ENCODE results near the gene CEBPZ.
"Not testable (repeated sequence)": the region's sequence is repeated elsewhere in the genome, so short reads cannot be mapped to it uniquely, and the experiment has no call there.

The CEBPZ gene

DNA sequence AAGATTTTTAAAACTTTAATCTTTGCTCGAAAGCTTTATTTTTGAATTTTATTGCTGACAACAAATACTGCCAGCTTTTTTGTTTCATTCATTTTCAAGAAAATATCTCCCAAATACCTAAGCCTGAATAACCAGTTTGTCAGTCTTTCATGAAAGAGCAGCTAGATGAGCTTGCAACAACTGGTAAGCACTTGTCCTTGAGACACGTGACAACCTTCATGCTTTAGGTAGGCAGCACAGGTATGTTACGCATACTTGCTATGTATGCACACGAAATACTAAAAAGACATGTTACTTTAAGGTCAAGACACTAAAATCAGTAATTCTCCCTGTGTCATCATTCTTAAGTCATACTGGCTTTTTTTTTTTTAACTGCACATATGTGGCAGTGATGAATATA is 12.3 kb downstream of the CEBPZ start:
- no peaks in the 10 kb centered on the region for H3K9me3 ChIP-seq (ENCODE audit: insufficient read depth, low read length, severe bottlenecking)
- H3K27me3 ChIP-seq (ENCODE audit: insufficient read depth, low read length, poor library complexity), result no peaks in the 10 kb centered on the region
- no peak overlapping the region for H2AFZ ChIP-seq (ENCODE audit: low read depth, low read length)
- peaks cover 85% of the 10 kb centered on the region for H3K36me3 ChIP-seq (ENCODE audit: insufficient read depth, low read length)
- no peak overlapping the region for H3K9ac ChIP-seq (ENCODE audit: low read depth, low read length)
- DNase-seq (no peak), ATAC-seq (ENCODE audit: insufficient read depth, low read depth) (no peak)
- H3K4me3 ChIP-seq (ENCODE audit: low read depth in 1 of 2, low read length in 2 of 2), result no peak overlapping the region
- no peak overlapping the region for H3K27ac ChIP-seq (ENCODE audit: low read length)
- H3K4me2 ChIP-seq (ENCODE audit: insufficient read depth, low read length), result no peak overlapping the region
- no peak for TF ChIP-seq EZH2 (IDR thresholded peaks at IDR 0.05; ENCODE audit: borderline replicate concordance, low read depth, low read length, severe bottlenecking)
- TF ChIP-seq, protein P1, sequence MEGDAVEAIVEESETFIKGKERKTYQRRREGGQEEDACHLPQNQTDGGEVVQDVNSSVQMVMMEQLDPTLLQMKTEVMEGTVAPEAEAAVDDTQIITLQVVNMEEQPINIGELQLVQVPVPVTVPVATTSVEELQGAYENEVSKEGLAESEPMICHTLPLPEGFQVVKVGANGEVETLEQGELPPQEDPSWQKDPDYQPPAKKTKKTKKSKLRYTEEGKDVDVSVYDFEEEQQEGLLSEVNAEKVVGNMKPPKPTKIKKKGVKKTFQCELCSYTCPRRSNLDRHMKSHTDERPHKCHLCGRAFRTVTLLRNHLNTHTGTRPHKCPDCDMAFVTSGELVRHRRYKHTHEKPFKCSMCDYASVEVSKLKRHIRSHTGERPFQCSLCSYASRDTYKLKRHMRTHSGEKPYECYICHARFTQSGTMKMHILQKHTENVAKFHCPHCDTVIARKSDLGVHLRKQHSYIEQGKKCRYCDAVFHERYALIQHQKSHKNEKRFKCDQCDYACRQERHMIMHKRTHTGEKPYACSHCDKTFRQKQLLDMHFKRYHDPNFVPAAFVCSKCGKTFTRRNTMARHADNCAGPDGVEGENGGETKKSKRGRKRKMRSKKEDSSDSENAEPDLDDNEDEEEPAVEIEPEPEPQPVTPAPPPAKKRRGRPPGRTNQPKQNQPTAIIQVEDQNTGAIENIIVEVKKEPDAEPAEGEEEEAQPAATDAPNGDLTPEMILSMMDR (IDR thresholded peaks at IDR 0.05; ENCODE audit: borderline replicate concordance, extremely low read depth, low read length, poor library complexity, severe bottlenecking), result no peak
- peaks cover 16% of the 10 kb centered on the region for H3K79me2 ChIP-seq (ENCODE audit: insufficient read depth, low read length)
- H3K4me1 ChIP-seq (ENCODE audit: insufficient read depth, low read length), result no peaks in the 10 kb centered on the region
- peaks cover 11% of the 10 kb centered on the region; the same call in 1 of the 2 replicates for H4K20me1 ChIP-seq (ENCODE audit: insufficient read depth, low read length)

DNA sequence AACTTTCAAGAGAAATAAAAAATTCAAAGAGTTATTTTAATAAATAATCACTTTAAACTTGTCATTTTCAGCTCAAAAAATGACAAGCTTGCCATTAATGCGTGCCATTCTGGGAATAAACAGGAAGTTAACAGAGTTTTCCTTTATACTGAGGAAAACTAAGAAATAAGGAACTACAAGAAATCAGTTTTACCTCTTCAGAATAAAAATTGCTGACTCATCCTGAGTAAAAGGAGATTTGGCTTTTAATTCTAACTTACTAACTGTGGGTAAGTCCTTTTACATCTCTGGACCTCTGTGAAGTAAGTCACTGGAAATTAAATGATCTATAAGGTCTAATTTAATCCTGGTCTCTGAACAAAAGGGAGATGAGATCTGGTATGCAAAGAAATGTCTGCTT is 16.1 kb downstream of the CEBPZ start:
- Histone ChIP-seq H3K79me2 (ENCODE audit: insufficient read depth, low read length) (peaks cover 2% of the 10 kb centered on the region; the same call in 1 of the 2 replicates), H3K4me3 (ENCODE audit: low read depth in 1 of 2, low read length in 2 of 2) (no peak overlapping the region), H3K4me2 (ENCODE audit: insufficient read depth, low read length) (no peak overlapping the region), H3K36me3 (ENCODE audit: insufficient read depth, low read length) (peaks cover 86% of the 10 kb centered on the region), H3K27ac (ENCODE audit: low read length) (no peak overlapping the region), H2AFZ (ENCODE audit: low read depth, low read length) (no peak overlapping the region), H3K4me1 (ENCODE audit: insufficient read depth, low read length) (no peaks in the 10 kb centered on the region), H3K9ac (ENCODE audit: low read depth, low read length) (no peak overlapping the region), H3K9me3 (ENCODE audit: insufficient read depth, low read length, severe bottlenecking) (no peaks in the 10 kb centered on the region), H3K27me3 (ENCODE audit: insufficient read depth, low read length, poor library complexity) (no peaks in the 10 kb centered on the region), H4K20me1 (ENCODE audit: insufficient read depth, low read length) (no peaks in the 10 kb centered on the region; the same call in 1 of the 2 replicates)
- ATAC-seq (ENCODE audit: insufficient read depth, low read depth) (no peak), DNase-seq (no peak)
- TF ChIP-seq, protein P1 (IDR thresholded peaks at IDR 0.05; ENCODE audit: borderline replicate concordance, extremely low read depth, low read length, poor library complexity, severe bottlenecking), result no peak
- TF ChIP-seq EZH2 (IDR thresholded peaks at IDR 0.05; ENCODE audit: borderline replicate concordance, low read depth, low read length, severe bottlenecking), result no peak

DNA sequence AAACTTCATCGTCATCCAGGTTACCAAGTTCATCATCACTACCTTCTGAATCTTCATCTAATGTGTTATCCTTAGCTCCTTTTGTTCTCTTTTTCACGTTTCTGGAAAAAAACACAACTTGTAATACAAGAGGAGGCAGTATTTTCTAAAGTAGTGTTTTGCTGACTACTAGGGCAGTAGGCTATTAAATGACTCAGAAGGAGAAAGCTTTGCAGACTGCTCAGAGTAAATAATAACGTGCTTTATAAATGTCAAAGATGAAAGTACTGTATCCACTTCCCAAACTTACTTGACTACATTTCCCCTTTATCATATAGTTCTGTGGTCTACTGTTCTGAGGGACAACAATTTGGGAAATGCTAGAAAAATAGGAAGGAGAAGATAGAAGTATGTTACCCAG is 19.5 kb downstream of the CEBPZ start:
- no peaks in the 10 kb centered on the region for H4K20me1 ChIP-seq (ENCODE audit: insufficient read depth, low read length)
- peaks cover 23% of the 10 kb centered on the region for H3K79me2 ChIP-seq (ENCODE audit: insufficient read depth, low read length)
- no peak for TF ChIP-seq EZH2 (IDR thresholded peaks at IDR 0.05; ENCODE audit: borderline replicate concordance, low read depth, low read length, severe bottlenecking)
- TF ChIP-seq, protein P1 (IDR thresholded peaks at IDR 0.05; ENCODE audit: borderline replicate concordance, extremely low read depth, low read length, poor library complexity, severe bottlenecking), result no peak
- no peaks in the 10 kb centered on the region for H3K9me3 ChIP-seq (ENCODE audit: insufficient read depth, low read length, severe bottlenecking)
- no peak overlapping the region for H2AFZ ChIP-seq (ENCODE audit: low read depth, low read length)
- H3K27me3 ChIP-seq (ENCODE audit: insufficient read depth, low read length, poor library complexity), result no peaks in the 10 kb centered on the region
- H3K4me1 ChIP-seq (ENCODE audit: insufficient read depth, low read length), result no peaks in the 10 kb centered on the region
- H3K4me2 ChIP-seq (ENCODE audit: insufficient read depth, low read length), result no peak overlapping the region
- no peak overlapping the region for H3K27ac ChIP-seq (ENCODE audit: low read length)
- H3K4me3 ChIP-seq (ENCODE audit: low read depth in 1 of 2, low read length in 2 of 2), result no peak overlapping the region
- H3K9ac ChIP-seq (ENCODE audit: low read depth, low read length), result no peak overlapping the region
- ATAC-seq (ENCODE audit: insufficient read depth, low read depth) (no peak), DNase-seq (no peak)
- peaks cover 99% of the 10 kb centered on the region for H3K36me3 ChIP-seq (ENCODE audit: insufficient read depth, low read length)

DNA sequence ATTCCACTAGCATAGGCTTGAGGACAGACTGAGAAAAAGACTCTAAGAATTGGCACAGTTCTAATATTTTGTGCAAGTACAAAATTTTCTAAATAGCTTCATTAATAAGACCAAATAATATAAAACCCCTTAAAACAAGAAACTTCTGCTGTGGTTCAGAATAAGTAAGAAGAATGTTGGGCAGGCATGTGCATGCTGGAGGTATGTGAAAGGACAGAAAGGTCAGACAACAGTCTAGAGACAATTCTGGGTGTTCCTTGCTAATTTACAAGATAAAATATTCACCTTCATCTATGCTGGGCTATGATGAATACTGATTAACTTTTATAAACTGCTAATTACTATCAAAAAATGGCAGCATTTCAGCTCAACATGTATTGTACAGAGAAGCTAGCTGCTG is 20.2 kb downstream of the CEBPZ start:
- H2AFZ ChIP-seq (ENCODE audit: low read depth, low read length), result no peak overlapping the region
- DNase-seq, result no peak
- H3K9ac ChIP-seq (ENCODE audit: low read depth, low read length), result no peak overlapping the region
- no peaks in the 10 kb centered on the region for H4K20me1 ChIP-seq (ENCODE audit: insufficient read depth, low read length)
- H3K9me3 ChIP-seq (ENCODE audit: insufficient read depth, low read length, severe bottlenecking), result no peaks in the 10 kb centered on the region
- H3K27ac ChIP-seq (ENCODE audit: low read length), result no peak overlapping the region
- no peaks in the 10 kb centered on the region for H3K4me1 ChIP-seq (ENCODE audit: insufficient read depth, low read length)
- H3K79me2 ChIP-seq (ENCODE audit: insufficient read depth, low read length), result peaks cover 30% of the 10 kb centered on the region
- no peak overlapping the region for H3K4me3 ChIP-seq (ENCODE audit: low read depth in 1 of 2, low read length in 2 of 2)
- no peaks in the 10 kb centered on the region for H3K27me3 ChIP-seq (ENCODE audit: insufficient read depth, low read length, poor library complexity)
- no peak for ATAC-seq (ENCODE audit: insufficient read depth, low read depth)
- H3K36me3 ChIP-seq (ENCODE audit: insufficient read depth, low read length), result peaks cover 99% of the 10 kb centered on the region
- H3K4me2 ChIP-seq (ENCODE audit: insufficient read depth, low read length), result no peak overlapping the region
- TF ChIP-seq EZH2 (IDR thresholded peaks at IDR 0.05; ENCODE audit: borderline replicate concordance, low read depth, low read length, severe bottlenecking), result no peak
- TF ChIP-seq, protein P1 (IDR thresholded peaks at IDR 0.05; ENCODE audit: borderline replicate concordance, extremely low read depth, low read length, poor library complexity, severe bottlenecking), result no peak

DNA sequence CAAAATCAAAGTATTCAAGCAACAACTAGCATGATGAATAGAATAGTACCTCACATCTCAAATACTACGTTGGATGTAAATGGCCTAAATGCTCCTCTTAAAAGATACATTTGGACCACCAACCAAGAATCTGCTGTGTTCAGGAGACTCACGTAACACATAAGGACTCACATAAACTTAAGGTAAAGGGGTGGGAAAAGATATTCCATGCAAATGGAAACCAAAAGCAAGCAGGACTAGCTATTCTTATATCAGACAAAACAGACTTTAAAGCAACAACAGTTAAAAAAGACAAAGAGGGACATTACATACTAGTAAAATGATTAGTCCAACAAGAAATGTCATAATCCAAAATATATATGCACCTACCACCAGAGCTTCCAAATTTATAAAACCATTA is 24.6 kb downstream of the CEBPZ start:
- Histone ChIP-seq H3K36me3 (ENCODE audit: insufficient read depth, low read length) (peaks cover 98% of the 10 kb centered on the region), H3K79me2 (ENCODE audit: insufficient read depth, low read length) (peaks cover 65% of the 10 kb centered on the region)
- H3K27ac ChIP-seq (ENCODE audit: low read length); H2AFZ ChIP-seq (ENCODE audit: low read depth, low read length); H3K27me3 ChIP-seq (ENCODE audit: insufficient read depth, low read length, poor library complexity); H4K20me1 ChIP-seq (ENCODE audit: insufficient read depth, low read length); H3K9me3 ChIP-seq (ENCODE audit: insufficient read depth, low read length, severe bottlenecking); H3K4me2 ChIP-seq (ENCODE audit: insufficient read depth, low read length); DNase-seq; H3K4me1 ChIP-seq (ENCODE audit: insufficient read depth, low read length); H3K9ac ChIP-seq (ENCODE audit: low read depth, low read length); H3K4me3 ChIP-seq (ENCODE audit: low read depth in 1 of 2, low read length in 2 of 2); ATAC-seq (ENCODE audit: insufficient read depth, low read depth): not testable (repeated sequence)

All from DND-41 (cell line).